ENCODE results near the gene RABGAP1.
"Not testable (repeated sequence)": the region's sequence is repeated elsewhere in the genome, so short reads cannot be mapped to it uniquely, and the experiment has no call there.

Gene RABGAP1

DNA sequence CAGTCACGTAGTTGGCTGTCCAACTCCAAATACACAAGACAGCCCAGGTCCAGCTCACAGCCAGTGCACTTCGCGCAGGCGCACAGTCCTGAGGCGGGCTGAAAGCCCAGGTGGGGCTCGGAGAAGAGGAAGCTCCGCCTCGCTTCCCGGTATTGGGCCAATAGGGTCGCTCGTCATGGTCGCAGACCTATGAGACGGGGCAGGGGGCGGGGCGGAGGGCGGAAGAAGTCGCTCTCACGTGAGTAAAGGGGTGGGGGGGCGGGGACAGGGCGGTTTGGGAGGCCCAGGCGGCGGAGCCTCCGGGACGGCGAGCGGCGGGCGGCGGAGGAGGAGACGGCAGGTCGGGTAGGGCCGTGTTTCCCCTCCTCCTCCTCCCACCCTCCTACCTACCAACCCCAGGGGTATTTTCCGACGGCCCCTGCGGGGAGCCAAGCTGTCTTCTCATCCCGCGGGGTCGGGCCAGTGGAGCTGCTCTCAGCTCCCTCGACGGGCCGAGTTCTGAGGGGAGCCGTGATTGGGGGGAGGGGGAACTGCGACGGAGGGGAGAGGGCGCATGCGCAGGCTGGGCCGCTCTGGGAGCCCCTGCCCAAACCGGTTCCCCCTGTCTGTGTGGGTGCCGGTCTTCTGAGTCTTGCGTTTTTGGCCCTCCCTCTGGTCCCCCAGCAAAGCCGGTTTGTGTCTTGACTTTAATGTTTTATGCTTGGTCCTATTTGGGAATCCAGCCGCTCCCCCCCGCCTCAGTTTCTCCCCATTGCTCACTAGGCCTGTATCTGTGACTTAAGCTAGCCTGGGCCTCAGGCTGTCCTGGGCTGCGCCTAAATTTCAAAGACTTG, at the start of gene RABGAP1:
Gene RABGAP1, plus strand, starts transcription at position 272 of the 833 bp plus-strand sequence. CDS start 16,040 bp downstream, outside the sequence.
- in situ Hi-C loops (cut with HindIII; ENCODE audit: low sequenced_read_pairs), result no loop called here

DNA sequence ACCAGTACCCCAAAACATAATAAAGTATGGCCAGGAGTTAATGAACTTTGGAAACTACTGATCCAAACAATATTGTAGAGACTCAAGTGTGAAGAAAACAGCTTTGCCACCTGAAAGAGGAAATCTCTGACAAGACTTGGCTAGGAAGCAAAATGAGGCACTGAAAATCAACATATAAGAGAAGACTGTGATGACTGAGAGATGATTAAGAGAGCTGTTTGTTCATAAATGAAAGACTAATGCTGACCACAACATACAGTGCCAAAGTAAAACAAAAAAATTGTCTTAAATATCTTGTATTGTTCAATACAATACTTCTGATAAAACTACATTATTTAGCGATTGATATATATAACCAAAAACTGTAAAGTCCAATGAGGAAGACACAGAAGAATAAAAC, 42.9 kb upstream of the RABGAP1 start:
- in situ Hi-C loops (cut with HindIII; ENCODE audit: low sequenced_read_pairs), result no loop called here

DNA sequence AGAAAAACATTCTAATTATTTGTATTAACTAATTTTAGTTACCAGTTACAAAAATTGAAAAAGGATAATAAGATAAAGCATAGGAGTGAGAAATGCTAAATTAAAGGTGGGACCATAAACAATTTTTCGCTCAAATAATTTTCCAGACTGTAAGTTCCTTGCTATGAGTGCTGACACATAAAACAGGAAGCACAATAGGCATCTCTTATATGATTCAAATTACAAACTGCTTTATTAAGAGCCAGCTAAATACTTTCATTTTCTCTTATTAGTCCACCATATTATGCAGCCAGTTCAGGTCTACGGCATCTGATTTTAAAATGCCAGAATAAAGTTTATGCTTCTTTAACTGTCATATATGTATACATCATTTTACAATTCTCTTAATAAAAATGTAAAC, 40.0 kb upstream of the RABGAP1 start:
- in situ Hi-C loops (cut with HindIII; ENCODE audit: low sequenced_read_pairs), result no loop called here

DNA sequence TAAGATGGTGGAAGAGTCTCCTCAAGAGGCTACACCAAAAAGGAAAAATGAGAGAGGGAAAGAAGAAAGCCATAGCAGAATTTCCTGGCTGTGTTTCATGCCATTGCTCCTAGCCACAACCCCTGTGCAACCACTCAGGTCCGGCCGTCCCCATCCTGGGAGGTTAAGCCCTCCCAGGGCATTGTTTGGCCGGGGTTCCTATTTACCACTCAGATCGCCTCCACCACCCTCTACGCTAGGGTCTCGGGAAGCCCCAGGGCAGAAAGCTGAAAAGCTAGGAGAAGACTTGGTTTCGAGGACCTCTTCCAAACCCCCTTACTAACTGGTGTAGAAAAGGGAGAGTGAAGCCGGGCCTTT, 36.4 kb upstream of the RABGAP1 start:
- in situ Hi-C loops (cut with HindIII; ENCODE audit: low sequenced_read_pairs), result no loop called here

DNA sequence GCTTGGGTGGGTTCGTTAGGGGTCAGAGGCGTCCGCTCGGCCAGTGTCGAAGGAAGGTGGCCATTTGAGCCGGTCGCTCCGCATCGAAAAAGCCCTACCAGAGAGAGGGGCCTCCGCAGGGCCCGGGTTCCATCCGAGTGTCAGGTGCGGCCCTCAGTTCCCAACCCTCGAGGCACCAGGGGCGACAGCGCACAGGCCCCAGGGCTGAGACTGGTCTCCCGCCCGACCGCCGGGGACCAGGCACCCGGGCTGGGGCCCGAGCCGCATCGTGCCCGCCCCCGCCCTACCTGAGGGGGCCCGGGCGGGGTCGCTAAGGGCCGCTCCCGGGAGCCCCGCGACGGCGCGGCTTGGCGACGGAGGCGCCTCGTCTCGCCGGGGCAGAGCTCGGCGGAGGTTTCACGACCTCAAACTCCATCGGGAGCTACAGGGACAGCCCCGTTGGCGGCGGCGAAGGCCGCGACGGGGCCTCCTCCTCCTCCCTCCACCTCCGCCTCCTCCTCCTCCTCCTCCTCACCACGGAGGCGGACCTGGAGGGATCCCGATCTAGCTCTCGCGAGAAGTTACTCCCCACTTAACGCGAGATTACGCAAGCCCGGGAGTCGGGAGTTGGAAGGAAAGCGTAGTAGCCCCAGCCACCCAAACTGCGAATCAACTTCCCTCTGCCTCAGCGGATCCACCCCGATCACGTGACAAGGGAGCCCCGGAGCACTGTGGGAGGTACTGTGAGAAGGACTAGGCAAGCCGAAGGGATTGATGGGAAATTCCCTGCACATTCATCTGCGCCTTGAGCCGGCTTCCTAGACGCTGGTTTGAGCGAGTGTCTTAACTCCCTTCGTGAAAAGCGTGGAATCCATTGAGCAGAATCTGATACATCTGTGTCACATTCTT, 35.8 kb upstream of the RABGAP1 start, which contains the start of gene RC3H2:
Gene RC3H2, minus strand, starts transcription at position 537 of the 888 bp plus-strand sequence. CDS start 7,850 bp downstream, outside the sequence.
- in situ Hi-C loops (cut with HindIII; ENCODE audit: low sequenced_read_pairs), result no loop called here

DNA sequence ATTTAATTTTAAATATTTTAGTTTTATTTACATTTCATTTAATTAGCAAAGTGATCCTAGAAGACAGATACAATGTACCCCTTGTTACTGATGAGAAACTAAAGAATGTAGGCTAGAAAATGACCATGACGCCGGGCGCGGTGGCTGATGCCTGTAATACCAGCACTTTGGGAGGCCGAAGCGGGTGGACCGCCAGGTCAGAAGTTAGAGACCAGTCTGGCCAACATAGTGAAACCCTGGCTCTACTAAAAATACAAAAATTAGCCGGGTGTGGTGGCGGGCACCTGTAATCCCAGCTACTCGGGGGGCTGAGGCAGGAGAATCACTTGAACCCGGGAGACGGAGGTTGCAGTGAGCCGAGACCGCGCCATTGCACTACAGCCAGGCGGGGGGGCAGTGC, 34.7 kb upstream of the RABGAP1 start:
- in situ Hi-C loops (cut with HindIII; ENCODE audit: low sequenced_read_pairs), result not testable (repeated sequence)

DNA sequence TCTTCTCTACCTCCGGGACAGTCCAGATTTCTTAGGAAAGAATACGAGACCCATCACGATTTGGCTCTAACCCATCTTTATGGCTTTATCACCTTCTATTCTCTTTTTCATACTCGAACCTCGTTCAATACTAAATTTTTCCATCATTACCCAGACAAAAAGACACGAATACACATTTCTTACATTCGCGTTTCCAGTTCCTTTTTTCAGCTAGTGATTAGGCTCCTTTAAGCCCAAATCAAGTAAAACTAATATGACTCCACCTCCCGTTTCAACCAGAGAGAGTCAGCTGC, 28.2 kb upstream of the RABGAP1 start:
- in situ Hi-C loops (cut with HindIII; ENCODE audit: low sequenced_read_pairs), result no loop called here

DNA sequence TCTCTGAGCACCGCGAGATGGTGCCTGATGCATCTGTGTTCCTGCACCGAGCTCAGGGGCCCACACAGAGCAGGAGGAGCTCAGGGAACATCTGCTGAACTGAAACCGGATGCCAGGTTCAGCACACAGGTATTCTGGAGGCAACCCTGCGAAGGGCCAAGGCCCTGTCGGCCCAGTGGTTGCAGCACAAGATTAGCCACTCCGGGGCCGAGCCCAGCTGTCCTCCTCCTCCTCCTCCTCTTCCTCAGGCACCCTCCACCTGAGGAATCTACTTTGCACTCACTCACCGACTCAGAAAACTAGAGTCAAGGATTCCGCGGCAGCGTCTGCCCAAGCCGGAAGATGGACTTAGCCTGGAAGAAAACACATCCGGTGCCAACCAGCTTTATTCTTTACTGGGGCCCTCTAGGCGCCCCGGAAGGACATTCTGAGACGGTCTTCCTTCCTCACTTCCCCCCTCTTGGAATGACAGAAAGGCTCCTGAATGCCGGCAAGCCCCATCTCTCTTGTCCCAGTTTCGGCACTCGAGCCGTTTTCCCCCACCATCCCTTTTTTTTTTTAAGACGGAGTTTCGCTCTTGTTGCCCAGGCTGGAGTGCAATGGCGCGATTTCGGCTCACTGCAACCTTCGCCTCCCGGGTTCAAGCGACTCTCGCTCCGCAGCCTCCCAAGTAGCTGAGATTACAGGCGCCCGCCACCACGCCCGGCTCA, 27.7 kb upstream of the RABGAP1 start, which contains the start of gene ZBTB6:
Gene ZBTB6, minus strand, starts transcription at position 360 of the 710 bp plus-strand sequence. CDS start 1,251 bp downstream, outside the sequence.
- in situ Hi-C loops (cut with HindIII; ENCODE audit: low sequenced_read_pairs), result no loop called here

DNA sequence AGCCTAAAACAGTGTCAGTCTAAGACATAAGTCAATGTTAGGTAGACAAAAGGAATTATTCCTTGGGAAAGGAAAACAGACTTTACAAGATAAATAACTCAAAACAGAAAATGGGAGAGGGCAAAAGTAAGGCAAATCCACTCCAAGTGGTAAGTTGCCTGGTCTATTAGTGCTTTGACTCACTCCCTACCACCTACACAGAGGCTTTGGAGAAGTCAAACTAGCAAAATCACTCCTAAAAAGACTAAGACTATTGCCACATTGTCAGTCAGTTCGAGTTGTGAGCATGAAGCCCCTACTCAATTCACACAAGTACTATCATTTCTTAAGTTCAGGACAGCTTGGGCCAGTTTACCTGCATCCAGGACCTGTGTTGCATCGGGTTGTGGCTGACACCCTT, 22.5 kb upstream of the RABGAP1 start:
- in situ Hi-C loops (cut with HindIII; ENCODE audit: low sequenced_read_pairs), result no loop called here

DNA sequence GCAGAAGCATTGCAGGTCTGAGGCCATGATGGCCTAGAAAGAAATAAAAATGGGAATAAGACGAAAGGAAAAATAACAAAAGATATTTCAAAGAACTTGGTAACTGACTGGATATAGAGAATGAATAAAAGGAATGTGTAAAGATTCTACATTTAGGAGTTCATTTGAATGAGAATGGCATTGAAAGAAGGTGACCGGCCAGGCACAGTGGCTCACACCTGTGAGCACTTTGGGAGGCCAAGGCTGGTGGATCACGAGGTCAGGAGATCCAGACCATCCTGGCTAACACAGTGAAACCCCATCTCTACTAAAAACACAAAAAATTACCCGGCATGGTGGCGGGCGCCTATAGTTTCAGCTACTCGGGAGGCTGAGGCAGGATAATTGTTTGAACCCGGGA, 18.1 kb upstream of the RABGAP1 start:
- in situ Hi-C loops (cut with HindIII; ENCODE audit: low sequenced_read_pairs), result no loop called here

DNA sequence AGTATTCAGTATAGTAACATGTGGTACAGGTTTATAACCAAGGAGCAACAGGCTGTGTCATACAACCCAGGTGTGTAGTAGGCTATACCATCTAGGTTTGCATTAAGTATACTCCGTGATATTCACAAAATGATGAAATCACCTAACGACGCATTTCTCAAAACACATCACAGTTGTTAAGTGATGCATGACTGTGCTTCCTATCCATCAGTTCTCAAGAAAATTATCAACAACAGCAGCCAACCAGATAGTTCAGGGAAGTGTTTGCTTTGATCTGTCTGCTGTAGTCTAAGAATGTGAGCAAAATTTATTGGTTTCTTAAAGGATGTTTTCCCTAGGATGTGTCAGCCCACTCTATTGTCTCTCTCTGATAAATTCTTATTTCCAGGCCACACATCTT, 16.9 kb upstream of the RABGAP1 start:
- in situ Hi-C loops (cut with HindIII; ENCODE audit: low sequenced_read_pairs), result no loop called here

DNA sequence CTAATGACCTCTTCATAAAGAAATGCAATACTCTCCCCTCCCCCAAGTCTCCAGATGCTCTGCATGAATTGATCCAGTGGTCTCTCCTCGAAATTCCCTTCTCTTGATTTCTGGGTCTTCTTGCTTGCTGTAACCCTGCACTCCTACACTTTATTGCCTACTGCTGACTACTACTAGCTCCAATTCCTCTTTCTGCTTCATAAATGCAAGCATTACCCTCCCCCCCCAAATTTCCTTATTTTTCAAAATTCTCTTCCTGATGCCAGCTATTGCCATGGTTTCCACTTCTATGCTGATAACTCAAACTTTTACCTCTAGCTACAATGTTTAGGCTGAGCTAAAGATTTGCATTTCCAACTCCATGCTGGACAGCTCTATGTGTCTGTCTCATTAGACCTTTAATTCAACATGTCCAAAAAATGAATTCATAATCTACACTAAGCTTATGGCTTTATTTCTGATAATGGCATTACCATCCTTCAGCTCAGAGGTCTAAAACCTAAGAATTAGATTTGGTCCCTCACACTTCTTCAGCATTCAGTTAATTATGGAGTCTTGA, 10.9 kb upstream of the RABGAP1 start:
- in situ Hi-C loops (cut with HindIII; ENCODE audit: low sequenced_read_pairs), result no loop called here

DNA sequence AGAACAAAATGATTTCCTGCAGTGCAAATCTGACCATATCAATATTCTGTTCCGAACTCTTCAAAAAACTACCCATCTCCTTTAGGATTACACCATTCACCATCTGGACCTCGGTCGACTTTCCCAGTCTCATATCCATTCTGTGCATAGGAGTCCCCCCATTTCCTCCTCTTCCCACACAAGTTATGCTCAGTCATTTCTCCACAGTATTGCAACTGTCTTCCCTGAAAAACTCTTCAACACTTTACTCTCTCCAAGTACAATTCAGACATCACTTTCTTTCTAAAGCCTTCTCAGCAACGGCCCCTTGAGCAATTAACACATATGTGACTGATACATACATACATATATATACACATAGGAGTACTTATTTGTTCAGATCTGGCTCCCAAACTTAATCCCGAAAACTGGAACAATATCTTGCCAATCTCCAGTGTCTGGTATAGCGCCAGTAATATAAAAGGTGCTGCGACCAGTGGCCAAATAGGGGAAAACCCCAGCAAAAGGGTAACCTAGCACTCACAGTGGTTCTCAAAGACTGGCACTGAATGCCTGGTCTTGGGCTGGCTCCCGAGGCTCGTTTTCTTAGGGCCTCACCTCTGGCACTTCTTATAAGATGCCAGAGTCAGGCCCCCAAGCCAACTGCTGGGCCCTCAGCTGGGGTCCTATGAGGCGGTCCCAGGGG, 10.1 kb upstream of the RABGAP1 start:
- in situ Hi-C loops (cut with HindIII; ENCODE audit: low sequenced_read_pairs), result no loop called here

DNA sequence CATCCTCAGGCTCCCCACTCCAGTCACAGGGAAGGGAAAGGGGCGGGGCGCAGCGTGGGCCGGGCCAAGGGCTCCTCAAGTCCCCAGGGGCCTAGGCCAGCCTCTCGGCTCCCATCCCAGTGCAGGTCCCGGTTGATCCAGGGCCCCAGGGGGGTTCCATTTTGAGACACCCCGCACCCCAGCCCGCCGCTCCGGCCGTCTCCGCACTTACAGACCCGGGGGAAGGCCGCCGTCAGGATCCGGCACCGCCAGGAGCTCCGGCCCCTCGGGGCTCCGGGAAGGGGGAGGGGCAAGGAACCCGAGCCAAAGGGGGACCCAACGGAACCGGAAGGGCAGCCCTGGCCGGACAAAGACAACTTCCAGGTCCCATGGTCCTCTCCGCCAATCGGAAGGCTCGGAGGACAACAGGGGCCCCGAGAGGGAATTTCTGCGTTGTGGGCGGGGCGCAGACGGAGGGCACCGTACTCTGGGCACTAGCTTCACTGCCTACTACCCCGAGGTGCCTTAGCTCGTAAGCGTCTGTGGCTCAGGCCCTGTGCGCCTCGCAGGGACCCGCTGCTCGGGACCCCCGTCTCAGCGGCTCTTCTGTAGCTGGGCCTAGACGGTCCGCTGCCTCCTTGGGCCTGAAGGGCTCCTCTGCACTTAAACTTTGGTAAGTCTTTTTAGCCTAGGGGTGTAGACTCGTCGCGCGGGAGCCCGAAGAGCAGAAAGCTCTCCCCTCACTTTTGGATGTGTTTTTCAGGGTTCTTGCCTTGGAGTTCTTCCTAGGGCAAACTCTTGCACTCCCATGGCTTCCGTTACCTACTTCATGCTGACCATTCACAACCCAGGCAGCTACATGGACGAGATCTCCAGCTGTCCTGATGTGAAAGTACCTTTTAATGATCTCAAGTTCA, 9.3 kb upstream of the RABGAP1 start, which contains the start of gene ZBTB26:
Gene ZBTB26, minus strand, starts transcription at position 287 of the 896 bp plus-strand sequence. CDS start 11,578 bp downstream, outside the sequence.
- in situ Hi-C loops (cut with HindIII; ENCODE audit: low sequenced_read_pairs), result no loop called here

DNA sequence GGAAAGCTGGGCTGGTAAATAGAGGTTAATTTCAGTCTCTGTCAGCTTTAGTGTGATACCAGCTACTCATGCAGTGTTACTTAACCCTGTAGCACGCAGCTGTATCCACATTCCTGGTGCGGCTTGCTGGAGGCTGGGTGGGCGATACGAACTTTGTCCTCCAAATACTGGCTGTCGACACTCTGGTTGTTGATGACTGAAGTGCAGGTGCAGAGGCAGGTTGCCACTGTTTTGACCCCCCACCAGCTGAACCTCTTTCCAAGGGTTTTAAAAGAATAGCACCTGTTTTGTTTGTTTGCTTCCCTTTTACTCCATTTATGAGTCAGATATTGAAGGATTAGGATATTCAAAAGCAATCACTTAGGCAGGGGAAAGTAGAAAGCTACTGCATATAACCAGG, 4.4 kb upstream of the RABGAP1 start:
- in situ Hi-C loops (cut with HindIII; ENCODE audit: low sequenced_read_pairs), result no loop called here

DNA sequence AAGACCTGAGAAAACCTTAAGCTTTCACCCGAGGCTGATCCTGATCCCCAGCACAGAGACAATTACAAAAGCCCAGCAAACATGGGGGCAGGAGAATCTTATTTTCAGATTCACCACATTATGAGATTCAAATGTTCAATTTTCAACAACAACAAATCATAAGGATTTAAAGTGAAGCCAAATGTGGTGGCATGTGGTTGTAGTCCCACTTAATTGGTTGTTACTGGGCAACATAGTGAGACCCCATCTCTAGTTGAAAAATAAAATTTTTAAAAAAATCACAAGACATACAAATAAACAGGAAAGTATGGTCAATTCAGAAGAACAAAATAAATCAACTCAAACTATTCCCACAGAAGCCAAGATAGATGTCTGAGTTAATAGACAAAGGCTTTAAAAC, 3.9 kb upstream of the RABGAP1 start:
- in situ Hi-C loops (cut with HindIII; ENCODE audit: low sequenced_read_pairs), result no loop called here

DNA sequence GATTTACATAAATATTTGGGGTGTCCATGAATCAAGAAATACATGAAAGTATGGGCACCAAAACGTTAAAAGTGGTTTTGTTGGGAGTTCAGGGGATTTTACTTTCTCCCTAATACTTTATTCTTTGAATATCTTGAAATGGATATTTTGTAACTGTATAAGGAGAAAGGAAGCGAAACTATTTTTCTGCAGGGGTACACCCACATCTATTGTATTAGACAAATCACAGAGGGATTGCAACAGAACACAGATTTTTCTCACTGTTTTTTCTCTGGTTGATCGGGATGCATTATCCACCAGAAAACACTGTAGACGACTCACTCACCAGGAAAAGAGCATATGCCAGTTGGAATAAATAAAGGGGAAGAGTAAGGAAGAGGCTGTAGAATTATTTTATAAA, 1.2 kb upstream of the RABGAP1 start:
- in situ Hi-C loops (cut with HindIII; ENCODE audit: low sequenced_read_pairs), result no loop called here

DNA sequence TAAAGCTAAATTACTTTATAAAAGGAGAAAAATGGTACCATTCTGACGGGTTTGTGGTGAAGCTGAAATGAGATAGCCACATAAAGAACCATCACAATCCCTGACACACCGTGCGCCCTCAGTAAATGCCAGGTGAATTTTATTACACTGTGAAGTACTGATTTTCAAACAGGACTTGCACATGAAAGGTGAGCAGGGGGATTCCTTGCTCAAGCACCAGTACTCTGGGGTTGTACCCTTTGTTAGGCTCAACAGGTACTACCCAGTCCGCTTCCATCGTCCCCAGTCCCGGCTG, 419 bp upstream of the RABGAP1 start:
- in situ Hi-C loops (cut with HindIII; ENCODE audit: low sequenced_read_pairs), result no loop called here

DNA sequence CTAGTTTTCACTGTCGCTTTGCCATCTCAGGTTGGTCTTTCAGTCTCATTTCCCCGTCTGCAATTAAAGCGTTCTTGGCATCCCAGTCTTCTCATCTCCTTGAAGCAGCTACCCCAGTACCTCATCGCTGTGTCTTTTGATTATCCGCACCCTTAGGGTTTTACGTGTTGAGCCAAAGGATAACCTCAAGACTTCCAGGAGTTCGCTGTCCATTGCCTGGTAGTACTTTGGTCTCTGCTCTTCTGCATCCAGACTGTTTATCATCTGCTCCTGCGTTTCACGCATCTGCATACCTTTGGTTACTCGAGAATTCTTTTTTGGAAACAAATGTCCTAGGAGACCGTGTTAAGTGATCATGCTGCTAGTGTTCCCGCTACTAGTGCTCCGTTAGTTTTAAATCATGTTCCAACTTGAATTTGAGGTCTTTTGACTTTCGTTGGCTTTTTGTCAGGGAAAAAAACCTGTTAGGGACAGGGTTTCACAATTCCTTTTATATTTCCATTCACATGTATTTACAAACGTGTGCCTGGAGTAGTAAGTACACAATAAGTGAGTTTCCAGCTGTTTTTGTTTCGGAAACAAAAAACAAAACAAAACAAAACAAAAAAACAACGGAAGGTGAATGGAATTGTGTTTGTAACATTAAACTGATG, 888 bp downstream of the RABGAP1 start:
- in situ Hi-C loops (cut with HindIII; ENCODE audit: low sequenced_read_pairs), result no loop called here
